Activated gamma-delta T cell treated with anti-CD3 and anti-CD28 coated beads, Interleukin-2, amount 50 U/mL, for 16 hours (primary cell): ENCODE measurements around the gene BMERB1.

Source experiments
- DNase-seq: peaks from one replicate; pipeline ENCODE4 v3.0.0-alpha.2; 2020; ENCODE audit warnings: low read depth

Gene BMERB1

GRCh38 chr16:15611610-15612009 lies 177.2 kb downstream of the BMERB1 start:
- no peak for DNase-seq

- DNase-seq, result no peak
These were observed 179.3 kb downstream of the BMERB1 start for GRCh38 chr16:15613676-15614075.

GRCh38 chr16:15616012-15616411 lies 181.6 kb downstream of the BMERB1 start:
- no peak for DNase-seq

- no peak for DNase-seq
These were observed 182.2 kb downstream of the BMERB1 start for GRCh38 chr16:15616475-15617165.

- DNase-seq, result no peak
These were observed 183.5 kb downstream of the BMERB1 start for GRCh38 chr16:15617901-15618300.

- DNase-seq, result no peak
These were observed 184.0 kb downstream of the BMERB1 start for GRCh38 chr16:15618392-15618791.

GRCh38 chr16:15620611-15621195 lies 186.3 kb downstream of the BMERB1 start:
- no peak for DNase-seq

- DNase-seq, result no peak
These were observed 187.1 kb downstream of the BMERB1 start for GRCh38 chr16:15621456-15621855.

- DNase-seq, result no peak
These were observed 187.5 kb downstream of the BMERB1 start for GRCh38 chr16:15621889-15622288.

GRCh38 chr16:15631730-15632409 lies 197.5 kb downstream of the BMERB1 start:
- DNase-seq, result no peak

- no peak for DNase-seq
These were observed 201.5 kb downstream of the BMERB1 start for GRCh38 chr16:15635926-15636325.

GRCh38 chr16:15636392-15636873 lies 202.0 kb downstream of the BMERB1 start:
- no peak for DNase-seq
